ENCODE measurements around the gene DNLZ.

The DNLZ gene

GRCh38 chr9:136331030-136331429, 32.5 kb downstream of the DNLZ start:
- Histone ChIP-seq H3K9ac (ENCODE audit: low read length) (no peak overlapping the region), H3K4me2 (ENCODE audit: low read length, poor library complexity, severe bottlenecking) (no peak overlapping the region), H3K4me1 (ENCODE audit: control insufficient read depth, insufficient read depth, low read depth, low read length) (peaks cover 84% of the 10 kb centered on the region), H2BK12ac (ENCODE audit: low read length in 2 of 2) (no peak overlapping the region), H3K27ac (ENCODE audit: low read length, poor library complexity, severe bottlenecking) (no peak overlapping the region), H3K18ac (ENCODE audit: low read depth in 1 of 2, low read length in 2 of 2) (no peak overlapping the region), H2BK5ac (ENCODE audit: low read depth, low read length, poor library complexity, severe bottlenecking) (no peak overlapping the region), H2BK120ac (ENCODE audit: low read depth, low read length) (no peak overlapping the region), H3K27me3 (ENCODE audit: control insufficient read depth in 1 of 2, insufficient read depth in 1 of 2, low read length in 2 of 2) (no peaks in the 10 kb centered on the region), H4K8ac (ENCODE audit: low read length) (no peak overlapping the region), H3K4ac (ENCODE audit: low read depth in 1 of 2, low read length in 2 of 2) (no peak overlapping the region), H3K4me3 (ENCODE audit: insufficient read depth in 1 of 2, low read depth in 1 of 2, low read length in 2 of 2) (no peak overlapping the region), H2BK15ac (ENCODE audit: low read depth, poor library complexity, severe bottlenecking) (no peak overlapping the region), H2AK5ac (ENCODE audit: low read length, severe bottlenecking) (no peak overlapping the region), H3K79me1 (replicated peaks; ENCODE audit: low read length, poor library complexity, severe bottlenecking) (peaks cover 20% of the 10 kb centered on the region), H3K9me3 (ENCODE audit: control insufficient read depth, low read length) (no peaks in the 10 kb centered on the region), H2AFZ (ENCODE audit: low read depth, low read length) (no peak overlapping the region), H4K91ac (ENCODE audit: low read length) (no peak overlapping the region), H3K23ac (ENCODE audit: low read length in 2 of 2) (no peak overlapping the region), H3K36me3 (ENCODE audit: control insufficient read depth in 1 of 2, insufficient read depth in 2 of 2, low read depth in 1 of 2, low read length in 2 of 2) (peaks cover 0 to 64% of the 10 kb centered on the region in 2 experiments), H3K14ac (ENCODE audit: low read length in 2 of 2) (no peak overlapping the region)
- no peak for DNase-seq
- 97% methylated on average over 13 of the region's 15 CpGs for WGBS

- Histone ChIP-seq H3K18ac (ENCODE audit: low read depth in 1 of 2, low read length in 2 of 2) (no peak overlapping the region), H3K9ac (ENCODE audit: low read length) (no peak overlapping the region), H2BK15ac (ENCODE audit: low read depth, poor library complexity, severe bottlenecking) (no peak overlapping the region), H3K14ac (ENCODE audit: low read length in 2 of 2) (no peak overlapping the region), H2AK5ac (ENCODE audit: low read length, severe bottlenecking) (no peak overlapping the region), H2AFZ (ENCODE audit: low read depth, low read length) (no peak overlapping the region), H4K91ac (ENCODE audit: low read length) (peak overlapping the region; percentile 52), H4K8ac (ENCODE audit: low read length) (no peak overlapping the region), H3K23ac (ENCODE audit: low read length in 2 of 2) (no peak overlapping the region), H3K27me3 (ENCODE audit: control insufficient read depth in 1 of 2, insufficient read depth in 1 of 2, low read length in 2 of 2) (no peaks in the 10 kb centered on the region), H3K4me1 (ENCODE audit: control insufficient read depth, insufficient read depth, low read depth, low read length) (peaks cover 84% of the 10 kb centered on the region), H2BK120ac (ENCODE audit: low read depth, low read length) (no peak overlapping the region), H3K4me3 (ENCODE audit: insufficient read depth in 1 of 2, low read depth in 1 of 2, low read length in 2 of 2) (no peak overlapping the region), H3K79me1 (replicated peaks; ENCODE audit: low read length, poor library complexity, severe bottlenecking) (peaks cover 20% of the 10 kb centered on the region), H2BK12ac (ENCODE audit: low read length in 2 of 2) (peak overlapping the region in 1 of 2 experiments; percentile 29), H3K4me2 (ENCODE audit: low read length, poor library complexity, severe bottlenecking) (peak overlapping the region; percentile 2), H3K4ac (ENCODE audit: low read depth in 1 of 2, low read length in 2 of 2) (no peak overlapping the region), H3K9me3 (ENCODE audit: control insufficient read depth, low read length) (no peaks in the 10 kb centered on the region), H3K27ac (ENCODE audit: low read length, poor library complexity, severe bottlenecking) (no peak overlapping the region), H3K36me3 (ENCODE audit: control insufficient read depth in 1 of 2, insufficient read depth in 2 of 2, low read depth in 1 of 2, low read length in 2 of 2) (peaks cover 0 to 59% of the 10 kb centered on the region in 2 experiments), H2BK5ac (ENCODE audit: low read depth, low read length, poor library complexity, severe bottlenecking) (no peak overlapping the region)
- 93% methylated on average over 14 of the region's 14 CpGs for WGBS
- DNase-seq: no peak
Measured at GRCh38 chr9:136330406-136330990, 33.0 kb downstream of the DNLZ start.

GRCh38 chr9:136329636-136330405, 33.7 kb downstream of the DNLZ start:
- DNase-seq: no peak
- Histone ChIP-seq H3K36me3 (ENCODE audit: control insufficient read depth in 1 of 2, insufficient read depth in 2 of 2, low read depth in 1 of 2, low read length in 2 of 2) (peaks cover 0 to 52% of the 10 kb centered on the region in 2 experiments), H2BK5ac (ENCODE audit: low read depth, low read length, poor library complexity, severe bottlenecking) (no peak overlapping the region), H2AK5ac (ENCODE audit: low read length, severe bottlenecking) (no peak overlapping the region), H3K4me3 (ENCODE audit: insufficient read depth in 1 of 2, low read depth in 1 of 2, low read length in 2 of 2) (peak overlapping the region in 1 of 2 experiments; percentile 96), H3K4me2 (ENCODE audit: low read length, poor library complexity, severe bottlenecking) (peak overlapping the region; percentile 66), H3K23ac (ENCODE audit: low read length in 2 of 2) (no peak overlapping the region), H4K8ac (ENCODE audit: low read length) (no peak overlapping the region), H3K18ac (ENCODE audit: low read depth in 1 of 2, low read length in 2 of 2) (no peak overlapping the region), H2BK12ac (ENCODE audit: low read length in 2 of 2) (peak overlapping the region in 1 of 2 experiments; percentile 29), H3K9me3 (ENCODE audit: control insufficient read depth, low read length) (no peaks in the 10 kb centered on the region), H3K9ac (ENCODE audit: low read length) (peak overlapping the region; percentile 91), H2AFZ (ENCODE audit: low read depth, low read length) (no peak overlapping the region), H3K27me3 (ENCODE audit: control insufficient read depth in 1 of 2, insufficient read depth in 1 of 2, low read length in 2 of 2) (no peaks in the 10 kb centered on the region), H3K4ac (ENCODE audit: low read depth in 1 of 2, low read length in 2 of 2) (peak overlapping the region in 1 of 2 experiments; percentile 48), H2BK120ac (ENCODE audit: low read depth, low read length) (no peak overlapping the region), H3K4me1 (ENCODE audit: control insufficient read depth, insufficient read depth, low read depth, low read length) (peaks cover 81% of the 10 kb centered on the region), H3K79me1 (replicated peaks; ENCODE audit: low read length, poor library complexity, severe bottlenecking) (peaks cover 19% of the 10 kb centered on the region), H3K14ac (ENCODE audit: low read length in 2 of 2) (no peak overlapping the region), H2BK15ac (ENCODE audit: low read depth, poor library complexity, severe bottlenecking) (no peak overlapping the region), H4K91ac (ENCODE audit: low read length) (peak overlapping the region; percentile 86), H3K27ac (ENCODE audit: low read length, poor library complexity, severe bottlenecking) (peak overlapping the region; percentile 40)
- WGBS: 95% methylated on average over 22 of the region's 23 CpGs

GRCh38 chr9:136329211-136329627, 34.3 kb downstream of the DNLZ start:
- H2BK15ac ChIP-seq (ENCODE audit: low read depth, poor library complexity, severe bottlenecking): no peak overlapping the region
- peaks cover 75% of the 10 kb centered on the region for H3K4me1 ChIP-seq (ENCODE audit: control insufficient read depth, insufficient read depth, low read depth, low read length)
- H3K9me3 ChIP-seq (ENCODE audit: control insufficient read depth, low read length): no peaks in the 10 kb centered on the region
- 82% methylated on average over 19 of the region's 19 CpGs for WGBS
- H3K4me3 ChIP-seq (ENCODE audit: insufficient read depth in 1 of 2, low read depth in 1 of 2, low read length in 2 of 2): peak overlapping the region; percentile 75 to 96
- peak overlapping the region; percentile 33 for H2AK5ac ChIP-seq (ENCODE audit: low read length, severe bottlenecking)
- H3K4me2 ChIP-seq (ENCODE audit: low read length, poor library complexity, severe bottlenecking): peak overlapping the region; percentile 66
- H3K9ac ChIP-seq (ENCODE audit: low read length): peak overlapping the region; percentile 91
- H2BK5ac ChIP-seq (ENCODE audit: low read depth, low read length, poor library complexity, severe bottlenecking): no peak overlapping the region
- peak overlapping the region; percentile 48 to 90 for H3K4ac ChIP-seq (ENCODE audit: low read depth in 1 of 2, low read length in 2 of 2)
- peaks cover 0 to 46% of the 10 kb centered on the region in 2 experiments for H3K36me3 ChIP-seq (ENCODE audit: control insufficient read depth in 1 of 2, insufficient read depth in 2 of 2, low read depth in 1 of 2, low read length in 2 of 2)
- H2AFZ ChIP-seq (ENCODE audit: low read depth, low read length): no peak overlapping the region
- peaks cover 18% of the 10 kb centered on the region for H3K79me1 ChIP-seq (replicated peaks; ENCODE audit: low read length, poor library complexity, severe bottlenecking)
- peak overlapping the region in 1 of 2 experiments; percentile 25 for H2BK12ac ChIP-seq (ENCODE audit: low read length in 2 of 2)
- peak overlapping the region; percentile 24 to 79 for H3K18ac ChIP-seq (ENCODE audit: low read depth in 1 of 2, low read length in 2 of 2)
- peak overlapping the region; percentile 86 for H4K91ac ChIP-seq (ENCODE audit: low read length)
- H3K27me3 ChIP-seq (ENCODE audit: control insufficient read depth in 1 of 2, insufficient read depth in 1 of 2, low read length in 2 of 2): peaks cover 0 to 3% of the 10 kb centered on the region in 2 experiments
- peak overlapping the region in 1 of 2 experiments; percentile 90 for H3K14ac ChIP-seq (ENCODE audit: low read length in 2 of 2)
- peak overlapping the region; percentile 40 for H3K27ac ChIP-seq (ENCODE audit: low read length, poor library complexity, severe bottlenecking)
- no peak for DNase-seq
- H3K23ac ChIP-seq (ENCODE audit: low read length in 2 of 2): no peak overlapping the region
- no peak overlapping the region for H2BK120ac ChIP-seq (ENCODE audit: low read depth, low read length)
- H4K8ac ChIP-seq (ENCODE audit: low read length): no peak overlapping the region

All from mesenchymal stem cell (in vitro differentiated cells and primary cell).